Measurements from ENCODE around the gene FAM13A. TPM values are rescaled to one million over a fixed set of nuclear protein-coding genes. Genes with fewer than 3 reads are reported as not detected.
A peak's percentile ranks its signal among the peaks of the same experiment; 100 is the strongest.

FAM13A gene
- total and polyA plus RNA-seq, 2 experiments from 2014 or later: 23.3 to 43.8 TPM

- H3K4me1 ChIP-seq (ENCODE audit: low read depth): peaks cover 17% of the 10 kb centered on the region
- H3K4me3 ChIP-seq: no peak overlapping the region
- no peaks in the 10 kb centered on the region for H3K27me3 ChIP-seq
- TF ChIP-seq CTCF (IDR thresholded peaks at IDR 0.05; ENCODE audit: low read depth, low read length): no peak
- no peaks in the 10 kb centered on the region for H3K9me3 ChIP-seq (ENCODE audit: low read depth)
- peak in 1 of 2 donors; percentile 20 for DNase-seq (ENCODE audit: low read depth in 1 of 2, low spot score in 1 of 2)
- H3K27ac ChIP-seq: no peak overlapping the region
- no peaks in the 10 kb centered on the region for H3K36me3 ChIP-seq
These were observed 55.1 kb downstream of the FAM13A start for GRCh38 chr4:89001647-89002445.

GRCh38 chr4:89000844-89001360 lies 56.1 kb downstream of the FAM13A start:
- Histone ChIP-seq H3K27ac (no peak overlapping the region), H3K4me1 (ENCODE audit: low read depth) (peaks cover 17% of the 10 kb centered on the region), H3K36me3 (no peaks in the 10 kb centered on the region), H3K9me3 (ENCODE audit: low read depth) (no peaks in the 10 kb centered on the region), H3K4me3 (no peak overlapping the region), H3K27me3 (no peaks in the 10 kb centered on the region)
- peak in 1 of 2 donors; percentile 57 for DNase-seq (ENCODE audit: low read depth in 1 of 2, low spot score in 1 of 2)
- TF ChIP-seq CTCF (IDR thresholded peaks at IDR 0.05; ENCODE audit: low read depth, low read length): no peak

- Histone ChIP-seq H3K9me3 (ENCODE audit: low read depth) (no peaks in the 10 kb centered on the region), H3K4me3 (no peak overlapping the region), H3K27ac (no peak overlapping the region), H3K36me3 (no peaks in the 10 kb centered on the region), H3K27me3 (no peaks in the 10 kb centered on the region), H3K4me1 (ENCODE audit: low read depth) (peaks cover 17% of the 10 kb centered on the region)
- TF ChIP-seq CTCF (IDR thresholded peaks at IDR 0.05; ENCODE audit: low read depth, low read length): no peak
- no peak for DNase-seq (ENCODE audit: low read depth in 1 of 2, low spot score in 1 of 2)
These were observed 56.6 kb downstream of the FAM13A start for GRCh38 chr4:89000382-89000781.

DNA sequence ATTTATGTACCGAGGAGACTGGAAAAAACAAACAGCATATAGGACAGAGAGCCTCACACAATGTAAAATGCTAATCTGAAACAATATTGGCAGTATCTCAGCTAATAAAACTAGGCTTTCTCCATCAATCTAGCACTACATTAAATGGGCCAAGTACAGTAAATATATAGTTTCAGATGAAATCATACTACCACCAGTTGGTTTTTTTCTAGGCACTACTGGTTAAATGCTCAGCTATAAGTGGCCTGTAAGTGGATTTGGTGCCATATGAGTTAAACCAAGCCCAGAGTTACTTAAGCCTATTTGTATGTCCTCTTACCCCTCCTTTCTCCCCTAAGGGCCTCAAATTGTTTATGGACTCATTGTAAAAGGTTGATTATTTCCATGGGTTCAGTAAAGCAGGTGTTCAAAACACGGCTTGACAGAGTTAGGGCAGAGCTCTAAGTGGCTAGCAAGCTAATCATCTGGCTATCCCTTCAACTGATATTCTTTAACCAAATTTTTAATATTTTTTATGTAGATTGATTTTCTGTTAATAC lies 57.5 kb downstream of the FAM13A start:
- DNase-seq (ENCODE audit: low read depth in 1 of 2, low spot score in 1 of 2): no peak
- Histone ChIP-seq H3K4me3 (no peak overlapping the region), H3K4me1 (ENCODE audit: low read depth) (peaks cover 17% of the 10 kb centered on the region), H3K27ac (no peak overlapping the region), H3K9me3 (ENCODE audit: low read depth) (no peaks in the 10 kb centered on the region), H3K36me3 (no peaks in the 10 kb centered on the region), H3K27me3 (no peaks in the 10 kb centered on the region)
- TF ChIP-seq CTCF (IDR thresholded peaks at IDR 0.05; ENCODE audit: low read depth, low read length): no peak

GRCh38 chr4:88998891-88999290 lies 58.1 kb downstream of the FAM13A start:
- no peaks in the 10 kb centered on the region for H3K36me3 ChIP-seq
- no peak for DNase-seq (ENCODE audit: low read depth in 1 of 2, low spot score in 1 of 2)
- H3K4me3 ChIP-seq: no peak overlapping the region
- no peaks in the 10 kb centered on the region for H3K27me3 ChIP-seq
- TF ChIP-seq CTCF (IDR thresholded peaks at IDR 0.05; ENCODE audit: low read depth, low read length): no peak
- no peaks in the 10 kb centered on the region for H3K9me3 ChIP-seq (ENCODE audit: low read depth)
- H3K4me1 ChIP-seq (ENCODE audit: low read depth): peaks cover 17% of the 10 kb centered on the region
- H3K27ac ChIP-seq: no peak overlapping the region

Data from cardiac muscle cell (in vitro differentiated cells and primary cell).